ENCODE data around the gene TAOK1.

Gene TAOK1

DNA sequence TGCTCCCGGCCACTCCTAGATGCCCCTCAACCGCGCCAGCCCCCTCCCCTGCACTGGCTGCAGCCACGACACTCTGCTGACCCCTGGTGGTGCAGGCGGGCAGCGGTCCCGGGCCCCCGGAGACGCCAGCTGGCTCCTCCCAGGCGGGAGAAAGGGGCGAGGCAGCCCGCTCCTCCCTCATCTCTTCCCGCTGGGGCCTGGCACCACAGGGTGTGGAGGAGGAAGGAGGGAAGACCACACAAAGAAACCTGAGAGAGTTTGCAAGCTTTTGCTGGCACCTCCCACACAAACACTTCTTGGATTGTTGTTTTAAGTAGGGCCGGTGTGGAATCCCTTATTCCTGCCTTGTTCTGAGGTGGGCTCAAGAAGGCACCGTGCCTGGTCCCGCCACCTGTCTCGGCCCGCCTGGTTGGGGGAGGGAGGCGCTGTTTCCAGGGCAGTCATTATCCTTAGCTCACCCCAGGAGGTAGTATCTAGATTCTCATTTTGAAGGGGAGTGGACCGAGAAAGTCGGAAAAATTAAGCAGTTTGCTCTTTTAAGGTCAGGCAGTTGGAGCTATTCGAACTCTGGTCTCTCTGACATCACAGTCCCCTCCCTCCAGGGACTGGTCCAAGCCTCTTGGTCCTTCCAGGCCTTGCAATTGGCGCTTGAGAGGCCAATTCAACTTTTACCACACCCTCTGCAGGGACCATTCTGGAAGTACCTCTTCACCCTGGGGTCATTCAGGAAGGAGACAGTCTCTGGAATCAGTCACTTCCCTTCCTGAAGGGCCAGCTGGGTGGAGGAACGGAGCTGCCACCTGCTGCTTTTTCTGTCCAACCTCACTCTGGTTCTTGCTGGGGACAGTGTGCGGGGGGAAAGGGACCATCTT is 201.8 kb downstream of the TAOK1 start (continued):
- TF ChIP-seq, protein P1, sequence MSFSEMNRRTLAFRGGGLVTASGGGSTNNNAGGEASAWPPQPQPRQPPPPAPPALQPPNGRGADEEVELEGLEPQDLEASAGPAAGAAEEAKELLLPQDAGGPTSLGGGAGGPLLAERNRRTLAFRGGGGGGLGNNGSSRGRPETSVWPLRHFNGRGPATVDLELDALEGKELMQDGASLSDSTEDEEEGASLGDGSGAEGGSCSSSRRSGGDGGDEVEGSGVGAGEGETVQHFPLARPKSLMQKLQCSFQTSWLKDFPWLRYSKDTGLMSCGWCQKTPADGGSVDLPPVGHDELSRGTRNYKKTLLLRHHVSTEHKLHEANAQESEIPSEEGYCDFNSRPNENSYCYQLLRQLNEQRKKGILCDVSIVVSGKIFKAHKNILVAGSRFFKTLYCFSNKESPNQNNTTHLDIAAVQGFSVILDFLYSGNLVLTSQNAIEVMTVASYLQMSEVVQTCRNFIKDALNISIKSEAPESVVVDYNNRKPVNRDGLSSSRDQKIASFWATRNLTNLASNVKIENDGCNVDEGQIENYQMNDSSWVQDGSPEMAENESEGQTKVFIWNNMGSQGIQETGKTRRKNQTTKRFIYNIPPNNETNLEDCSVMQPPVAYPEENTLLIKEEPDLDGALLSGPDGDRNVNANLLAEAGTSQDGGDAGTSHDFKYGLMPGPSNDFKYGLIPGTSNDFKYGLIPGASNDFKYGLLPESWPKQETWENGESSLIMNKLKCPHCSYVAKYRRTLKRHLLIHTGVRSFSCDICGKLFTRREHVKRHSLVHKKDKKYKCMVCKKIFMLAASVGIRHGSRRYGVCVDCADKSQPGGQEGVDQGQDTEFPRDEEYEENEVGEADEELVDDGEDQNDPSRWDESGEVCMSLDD (tag by site-specific recombination; IDR thresholded peaks at IDR 0.05), result peak; percentile 75; the same call in 1 of the 2 replicates
- TF ChIP-seq ZNF777 (tag by site-specific recombination; IDR thresholded peaks at IDR 0.05; ENCODE audit: borderline replicate concordance) (no peak), FEZF1 (tag by site-specific recombination; IDR thresholded peaks at IDR 0.05) (peak; percentile 77), ZNF555 (tag by site-specific recombination; conservative IDR thresholded peaks at IDR 0.05) (no peak), ZNF843 (tag by site-specific recombination; IDR thresholded peaks at IDR 0.05) (peak; percentile 50; the same call in 1 of the 2 replicates), ZNF239 (tag by site-specific recombination; IDR thresholded peaks at IDR 0.05) (no peak), SP7 (tag by site-specific recombination; IDR thresholded peaks at IDR 0.05) (peak; percentile 92), KLF10 (tag by site-specific recombination; IDR thresholded peaks at IDR 0.05) (peak; percentile 85), ZBTB48 (tag by site-specific recombination; IDR thresholded peaks at IDR 0.05) (0 out of 2 replicates have a peak, but pooled peaks have one; percentile 29), KLF8 (tag by site-specific recombination; IDR thresholded peaks at IDR 0.05) (peak; percentile 98), ZNF341 (tag by site-specific recombination; IDR thresholded peaks at IDR 0.05; ENCODE audit: low read depth) (peak; percentile 100), ZNF501 (tag by site-specific recombination; IDR thresholded peaks at IDR 0.05) (peak; percentile 59), ZSCAN30 (tag by site-specific recombination; IDR thresholded peaks at IDR 0.05) (peak; percentile 96), ZNF155 (tag by site-specific recombination; IDR thresholded peaks at IDR 0.05) (no peak), ZNF423 (tag by site-specific recombination; IDR thresholded peaks at IDR 0.05) (peak; percentile 77; the same call in 1 of the 2 replicates), ZNF133 (tag by site-specific recombination; IDR thresholded peaks at IDR 0.05) (no peak), IKZF3 (tag by site-specific recombination; IDR thresholded peaks at IDR 0.05) (peak; percentile 98)
- TF ChIP-seq, protein P2, sequence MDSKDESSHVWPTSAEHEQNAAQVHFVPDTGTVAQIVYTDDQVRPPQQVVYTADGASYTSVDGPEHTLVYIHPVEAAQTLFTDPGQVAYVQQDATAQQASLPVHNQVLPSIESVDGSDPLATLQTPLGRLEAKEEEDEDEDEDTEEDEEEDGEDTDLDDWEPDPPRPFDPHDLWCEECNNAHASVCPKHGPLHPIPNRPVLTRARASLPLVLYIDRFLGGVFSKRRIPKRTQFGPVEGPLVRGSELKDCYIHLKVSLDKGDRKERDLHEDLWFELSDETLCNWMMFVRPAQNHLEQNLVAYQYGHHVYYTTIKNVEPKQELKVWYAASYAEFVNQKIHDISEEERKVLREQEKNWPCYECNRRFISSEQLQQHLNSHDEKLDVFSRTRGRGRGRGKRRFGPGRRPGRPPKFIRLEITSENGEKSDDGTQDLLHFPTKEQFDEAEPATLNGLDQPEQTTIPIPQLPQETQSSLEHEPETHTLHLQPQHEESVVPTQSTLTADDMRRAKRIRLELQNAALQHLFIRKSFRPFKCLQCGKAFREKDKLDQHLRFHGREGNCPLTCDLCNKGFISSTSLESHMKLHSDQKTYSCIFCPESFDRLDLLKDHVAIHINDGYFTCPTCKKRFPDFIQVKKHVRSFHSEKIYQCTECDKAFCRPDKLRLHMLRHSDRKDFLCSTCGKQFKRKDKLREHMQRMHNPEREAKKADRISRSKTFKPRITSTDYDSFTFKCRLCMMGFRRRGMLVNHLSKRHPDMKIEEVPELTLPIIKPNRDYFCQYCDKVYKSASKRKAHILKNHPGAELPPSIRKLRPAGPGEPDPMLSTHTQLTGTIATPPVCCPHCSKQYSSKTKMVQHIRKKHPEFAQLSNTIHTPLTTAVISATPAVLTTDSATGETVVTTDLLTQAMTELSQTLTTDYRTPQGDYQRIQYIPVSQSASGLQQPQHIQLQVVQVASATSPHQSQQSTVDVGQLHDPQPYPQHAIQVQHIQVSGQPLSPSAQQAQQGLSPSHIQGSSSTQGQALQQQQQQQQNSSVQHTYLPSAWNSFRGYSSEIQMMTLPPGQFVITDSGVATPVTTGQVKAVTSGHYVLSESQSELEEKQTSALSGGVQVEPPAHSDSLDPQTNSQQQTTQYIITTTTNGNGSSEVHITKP (tag by site-specific recombination; IDR thresholded peaks at IDR 0.05), result peak; percentile 94
- TF ChIP-seq, protein P3, sequence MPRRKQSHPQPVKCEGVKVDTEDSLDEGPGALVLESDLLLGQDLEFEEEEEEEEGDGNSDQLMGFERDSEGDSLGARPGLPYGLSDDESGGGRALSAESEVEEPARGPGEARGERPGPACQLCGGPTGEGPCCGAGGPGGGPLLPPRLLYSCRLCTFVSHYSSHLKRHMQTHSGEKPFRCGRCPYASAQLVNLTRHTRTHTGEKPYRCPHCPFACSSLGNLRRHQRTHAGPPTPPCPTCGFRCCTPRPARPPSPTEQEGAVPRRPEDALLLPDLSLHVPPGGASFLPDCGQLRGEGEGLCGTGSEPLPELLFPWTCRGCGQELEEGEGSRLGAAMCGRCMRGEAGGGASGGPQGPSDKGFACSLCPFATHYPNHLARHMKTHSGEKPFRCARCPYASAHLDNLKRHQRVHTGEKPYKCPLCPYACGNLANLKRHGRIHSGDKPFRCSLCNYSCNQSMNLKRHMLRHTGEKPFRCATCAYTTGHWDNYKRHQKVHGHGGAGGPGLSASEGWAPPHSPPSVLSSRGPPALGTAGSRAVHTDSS (tag by site-specific recombination; IDR thresholded peaks at IDR 0.05), result peak; percentile 89
- TF ChIP-seq, protein P4, sequence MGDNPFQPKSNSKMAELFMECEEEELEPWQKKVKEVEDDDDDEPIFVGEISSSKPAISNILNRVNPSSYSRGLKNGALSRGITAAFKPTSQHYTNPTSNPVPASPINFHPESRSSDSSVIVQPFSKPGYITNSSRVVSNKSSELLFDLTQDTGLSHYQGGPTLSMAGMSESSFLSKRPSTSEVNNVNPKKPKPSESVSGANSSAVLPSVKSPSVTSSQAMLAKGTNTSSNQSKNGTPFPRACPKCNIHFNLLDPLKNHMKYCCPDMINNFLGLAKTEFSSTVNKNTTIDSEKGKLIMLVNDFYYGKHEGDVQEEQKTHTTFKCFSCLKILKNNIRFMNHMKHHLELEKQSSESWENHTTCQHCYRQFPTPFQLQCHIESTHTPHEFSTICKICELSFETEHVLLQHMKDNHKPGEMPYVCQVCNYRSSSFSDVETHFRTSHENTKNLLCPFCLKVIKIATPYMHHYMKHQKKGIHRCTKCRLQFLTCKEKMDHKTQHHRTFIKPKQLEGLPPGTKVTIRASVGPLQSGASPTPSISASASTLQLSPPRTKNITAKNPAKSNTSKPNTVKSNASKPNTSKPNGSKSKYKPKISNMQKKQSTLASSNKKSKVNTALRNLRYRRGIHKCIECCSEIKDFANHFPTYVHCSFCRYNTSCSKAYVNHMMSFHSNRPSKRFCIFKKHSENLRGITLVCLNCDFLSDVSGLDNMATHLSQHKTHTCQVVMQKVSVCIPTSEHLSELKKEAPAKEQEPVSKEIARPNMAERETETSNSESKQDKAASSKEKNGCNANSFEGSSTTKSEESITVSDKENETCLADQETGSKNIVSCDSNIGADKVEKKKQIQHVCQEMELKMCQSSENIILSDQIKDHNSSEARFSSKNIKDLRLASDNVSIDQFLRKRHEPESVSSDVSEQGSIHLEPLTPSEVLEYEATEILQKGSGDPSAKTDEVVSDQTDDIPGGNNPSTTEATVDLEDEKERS (tag by site-specific recombination; IDR thresholded peaks at IDR 0.05), result no peak
- TF ChIP-seq, protein P5, sequence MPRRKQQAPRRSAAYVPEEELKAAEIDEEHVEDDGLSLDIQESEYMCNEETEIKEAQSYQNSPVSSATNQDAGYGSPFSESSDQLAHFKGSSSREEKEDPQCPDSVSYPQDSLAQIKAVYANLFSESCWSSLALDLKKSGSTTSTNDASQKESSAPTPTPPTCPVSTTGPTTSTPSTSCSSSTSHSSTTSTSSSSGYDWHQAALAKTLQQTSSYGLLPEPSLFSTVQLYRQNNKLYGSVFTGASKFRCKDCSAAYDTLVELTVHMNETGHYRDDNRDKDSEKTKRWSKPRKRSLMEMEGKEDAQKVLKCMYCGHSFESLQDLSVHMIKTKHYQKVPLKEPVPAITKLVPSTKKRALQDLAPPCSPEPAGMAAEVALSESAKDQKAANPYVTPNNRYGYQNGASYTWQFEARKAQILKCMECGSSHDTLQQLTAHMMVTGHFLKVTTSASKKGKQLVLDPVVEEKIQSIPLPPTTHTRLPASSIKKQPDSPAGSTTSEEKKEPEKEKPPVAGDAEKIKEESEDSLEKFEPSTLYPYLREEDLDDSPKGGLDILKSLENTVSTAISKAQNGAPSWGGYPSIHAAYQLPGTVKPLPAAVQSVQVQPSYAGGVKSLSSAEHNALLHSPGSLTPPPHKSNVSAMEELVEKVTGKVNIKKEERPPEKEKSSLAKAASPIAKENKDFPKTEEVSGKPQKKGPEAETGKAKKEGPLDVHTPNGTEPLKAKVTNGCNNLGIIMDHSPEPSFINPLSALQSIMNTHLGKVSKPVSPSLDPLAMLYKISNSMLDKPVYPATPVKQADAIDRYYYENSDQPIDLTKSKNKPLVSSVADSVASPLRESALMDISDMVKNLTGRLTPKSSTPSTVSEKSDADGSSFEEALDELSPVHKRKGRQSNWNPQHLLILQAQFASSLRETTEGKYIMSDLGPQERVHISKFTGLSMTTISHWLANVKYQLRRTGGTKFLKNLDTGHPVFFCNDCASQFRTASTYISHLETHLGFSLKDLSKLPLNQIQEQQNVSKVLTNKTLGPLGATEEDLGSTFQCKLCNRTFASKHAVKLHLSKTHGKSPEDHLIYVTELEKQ (tag by site-specific recombination; IDR thresholded peaks at IDR 0.05; ENCODE audit: borderline replicate concordance), result peak; percentile 43; the same call in 1 of the 2 replicates
- TF ChIP-seq, protein P6, sequence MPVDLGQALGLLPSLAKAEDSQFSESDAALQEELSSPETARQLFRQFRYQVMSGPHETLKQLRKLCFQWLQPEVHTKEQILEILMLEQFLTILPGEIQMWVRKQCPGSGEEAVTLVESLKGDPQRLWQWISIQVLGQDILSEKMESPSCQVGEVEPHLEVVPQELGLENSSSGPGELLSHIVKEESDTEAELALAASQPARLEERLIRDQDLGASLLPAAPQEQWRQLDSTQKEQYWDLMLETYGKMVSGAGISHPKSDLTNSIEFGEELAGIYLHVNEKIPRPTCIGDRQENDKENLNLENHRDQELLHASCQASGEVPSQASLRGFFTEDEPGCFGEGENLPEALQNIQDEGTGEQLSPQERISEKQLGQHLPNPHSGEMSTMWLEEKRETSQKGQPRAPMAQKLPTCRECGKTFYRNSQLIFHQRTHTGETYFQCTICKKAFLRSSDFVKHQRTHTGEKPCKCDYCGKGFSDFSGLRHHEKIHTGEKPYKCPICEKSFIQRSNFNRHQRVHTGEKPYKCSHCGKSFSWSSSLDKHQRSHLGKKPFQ (tag by site-specific recombination; IDR thresholded peaks at IDR 0.05), result peak; percentile 45; the same call in 1 of the 2 replicates

Data from HEK293 (cell line).